Stimulated activated CD4-positive, alpha-beta T cell treated with anti-CD3 and anti-CD28 coated beads, Interleukin-2, amount 100 ng/mL, for 24 hours (primary cell): ENCODE results near the gene PPT2.
A peak's percentile ranks its signal among the peaks of the same experiment; 100 is the strongest.
"Not testable (repeated sequence)": the region's sequence is repeated elsewhere in the genome, so short reads cannot be mapped to it uniquely, and the experiment has no call there.

Source experiments
- DNase-seq, 2 donors: peaks; one replicate each; pipeline ENCODE4 v3.0.0-alpha.2; 2020

The PPT2 gene

GRCh38 chr6:32127717-32128592 is 26.0 kb upstream of the PPT2 start, which contains the start of gene ATF6B:
Gene ATF6B (minus strand): TSS chr6:32128246. CDS start chr6:32128207, 39 bp downstream.
- peak; percentile 95 to 98 for DNase-seq

DNA sequence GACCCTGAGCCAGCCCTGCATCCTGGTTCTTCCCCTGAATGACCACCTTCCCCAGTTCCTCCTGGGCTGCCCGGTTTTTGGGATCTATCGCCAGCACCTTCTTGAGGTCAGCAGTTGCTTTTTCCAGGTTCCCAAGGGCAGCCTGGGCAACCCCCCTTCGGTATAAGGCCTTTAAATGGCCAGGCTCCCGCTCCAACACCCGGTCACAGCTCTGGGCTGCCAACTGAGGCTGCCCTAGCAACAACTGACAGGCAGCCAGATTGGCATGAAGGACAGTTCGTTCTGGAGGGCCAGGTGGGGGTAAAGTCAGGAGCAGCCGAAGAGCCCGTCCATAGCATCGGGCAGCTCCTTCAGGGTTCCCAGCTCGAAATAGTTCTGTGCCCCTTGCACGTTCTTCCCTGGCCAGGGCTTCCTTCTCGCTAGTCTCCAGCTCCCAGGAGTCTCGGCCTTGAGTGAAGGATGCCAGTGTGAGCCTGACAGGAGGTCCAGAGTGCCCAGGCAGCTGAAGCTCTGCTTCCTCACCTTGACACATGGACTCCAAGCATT is 25.1 kb upstream of the PPT2 start:
- no peak for DNase-seq

- DNase-seq: peak in 1 of 2 donors; percentile 22
Observed at GRCh38 chr6:32129297-32130088, 24.4 kb upstream of the PPT2 start.

DNA sequence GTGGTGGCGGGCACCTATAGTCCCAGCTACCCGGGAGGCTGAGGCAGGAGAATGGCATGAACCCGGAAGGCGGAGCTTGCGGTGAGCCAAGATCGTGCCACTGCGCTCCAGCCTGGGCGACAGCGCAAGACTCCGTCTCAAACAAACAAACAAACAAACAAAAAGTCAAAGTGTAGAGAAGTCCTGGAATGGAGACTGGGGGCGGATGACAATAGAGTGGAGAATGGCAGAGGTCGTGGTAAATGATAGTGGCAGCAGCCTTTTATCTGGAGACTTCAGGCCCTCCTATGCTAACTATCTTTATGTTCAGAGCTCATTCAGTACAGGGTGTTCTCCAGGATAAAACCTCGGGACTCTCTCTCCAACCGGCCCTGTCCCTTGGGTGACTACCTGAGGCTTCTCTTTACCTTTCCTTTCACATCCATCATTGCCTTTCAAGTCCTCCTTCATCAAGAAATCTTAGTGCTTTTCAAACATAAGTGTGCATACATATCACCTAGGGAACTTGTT is 22.4 kb upstream of the PPT2 start:
- no peak for DNase-seq

DNA sequence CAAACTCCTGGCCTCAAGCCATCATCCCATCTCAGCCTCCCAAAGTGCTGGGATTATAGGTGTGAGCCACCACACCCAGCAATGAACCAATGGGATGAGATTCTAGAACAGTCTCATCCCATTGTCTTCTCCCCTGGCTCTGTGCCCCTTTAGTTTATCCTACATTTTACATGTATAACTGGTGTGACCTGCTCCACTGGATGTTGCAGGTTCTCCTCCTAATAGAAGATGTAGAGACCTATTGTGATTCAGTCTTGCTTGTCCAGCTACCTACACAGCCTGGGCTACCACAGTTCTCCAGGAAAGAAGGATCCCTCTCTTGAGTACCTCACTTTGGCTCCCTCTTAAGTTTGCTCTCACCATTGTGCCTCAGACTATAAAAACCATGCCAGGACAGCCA is 21.8 kb upstream of the PPT2 start:
- DNase-seq: no peak

- no peak for DNase-seq
Observed at GRCh38 chr6:32133786-32134185, 20.2 kb upstream of the PPT2 start.

- no peak for DNase-seq
Observed at GRCh38 chr6:32137454-32137853, 16.5 kb upstream of the PPT2 start.

GRCh38 chr6:32139590-32139989 is 14.4 kb upstream of the PPT2 start:
- no peak for DNase-seq

- no peak for DNase-seq
Observed at GRCh38 chr6:32140420-32141046, 13.4 kb upstream of the PPT2 start.

GRCh38 chr6:32144238-32144637 is 9.7 kb upstream of the PPT2 start:
- not testable (repeated sequence) for DNase-seq

DNA sequence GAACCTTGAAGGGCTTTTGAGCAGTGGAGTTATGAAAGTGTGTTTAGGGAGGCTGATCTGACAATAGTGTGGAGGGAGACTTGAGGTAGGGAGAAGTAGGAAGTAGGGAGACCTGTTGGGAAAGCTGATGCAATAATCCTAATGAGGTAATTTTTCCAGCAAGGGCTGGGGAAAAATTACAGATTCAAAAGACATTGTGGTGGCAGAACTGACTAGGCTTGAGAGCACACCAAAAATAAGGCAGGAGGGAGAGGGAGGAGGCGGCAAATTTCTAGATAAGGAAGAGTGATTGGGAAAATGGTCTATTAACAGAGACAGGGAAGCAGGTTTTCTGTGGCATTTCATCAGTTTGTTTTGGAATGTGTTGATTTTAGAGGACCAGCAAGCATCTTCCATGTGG is 7.7 kb upstream of the PPT2 start:
- DNase-seq: no peak

DNA sequence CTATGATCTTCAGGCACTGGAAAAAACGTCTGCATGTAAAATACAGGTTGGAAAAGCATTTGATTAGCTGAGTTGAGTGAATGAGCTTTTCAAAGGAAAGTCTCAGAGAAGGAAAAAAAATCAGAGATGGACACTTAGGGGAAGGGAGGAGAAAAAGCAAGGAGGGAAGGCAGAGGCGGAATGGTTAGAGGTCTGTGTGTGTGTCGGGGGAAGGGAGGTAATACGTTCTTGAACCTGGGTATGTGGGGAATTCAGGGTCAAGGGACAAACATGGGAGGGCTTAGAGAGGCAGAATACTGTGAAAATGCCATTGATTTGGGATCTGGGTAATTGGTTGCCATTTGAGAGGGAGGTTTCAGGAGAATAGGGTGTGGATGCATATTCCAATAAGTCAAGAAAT is 7.3 kb upstream of the PPT2 start:
- no peak for DNase-seq

- no peak for DNase-seq
Observed at GRCh38 chr6:32147401-32148132, 6.4 kb upstream of the PPT2 start.

- peak; percentile 71 to 76 for DNase-seq
Observed at GRCh38 chr6:32148289-32149091, 5.5 kb upstream of the PPT2 start.

- no peak for DNase-seq
Observed at GRCh38 chr6:32149092-32149755, 4.7 kb upstream of the PPT2 start.

GRCh38 chr6:32149932-32150870 is 3.7 kb upstream of the PPT2 start:
- no peak for DNase-seq

- no peak for DNase-seq
Observed at GRCh38 chr6:32151181-32151862, 2.6 kb upstream of the PPT2 start.

- DNase-seq: no peak
Observed at GRCh38 chr6:32151863-32152768, 1.8 kb upstream of the PPT2 start, which contains the start of gene PRRT1. Gene PRRT1 (minus strand): TSS chr6:32151939. CDS start chr6:32151827, 112 bp downstream.
